HepG2 (cell line): ENCODE data around the gene CHN2. TPM values are rescaled to one million over a fixed set of nuclear protein-coding genes. Genes with fewer than 3 reads are reported as not detected.

Source experiments
- CREB1 ChIP-seq, 2 experiments: fragments of 450-650 bp in 1 of 2; IDR thresholded peaks; 2 replicates each; pipeline ENCODE4 v1.6.1; 2016 to 2017; ENCODE audit warnings: control low read depth in 1 of 2, mild to moderate bottlenecking in 1 of 2, missing compliant biosample characterization in 1 of 2, missing genetic modification characterization in 1 of 2
- GABPA ChIP-seq, 2 experiments: IDR thresholded peaks; 2 replicates each; pipeline ENCODE4 v1.6.1; 2011 to 2016; ENCODE audit warnings: low read depth in 2 of 2, low read length in 1 of 2, missing biosample characterization in 1 of 2, missing genetic modification characterization in 1 of 2
- MTA3 ChIP-seq: sonication (generic); formaldehyde crosslinking; IDR thresholded peaks from 2 replicates; pipeline ENCODE4 v1.4.0; 2020; ENCODE audit warnings: missing genetic modification reagents
- MXI1 ChIP-seq: IDR thresholded peaks from 3 replicates; pipeline ENCODE4 v1.6.1; 2012; ENCODE audit warnings: low read depth, low read length, inconsistent platforms, borderline replicate concordance
- NCOA1 ChIP-seq: sonication (generic); formaldehyde crosslinking; IDR thresholded peaks from 2 replicates; pipeline ENCODE4 v1.9.0; 2021; ENCODE audit warnings: missing genetic modification reagents
- PRMT3 ChIP-seq: sonication (generic); formaldehyde crosslinking; IDR thresholded peaks from 2 replicates; pipeline ENCODE4 v1.8.1; 2022; ENCODE audit warnings: low read depth, mild to moderate bottlenecking, moderate library complexity, missing genetic modification reagents, borderline replicate concordance
- SKI ChIP-seq: fragments of 450-650 bp; IDR thresholded peaks from one replicate; pipeline ENCODE4 v1.6.1; 2018; ENCODE audit warnings: mild to moderate bottlenecking; ENCODE audit not compliant: partially characterized antibody
- SP4 ChIP-seq: sonication (generic); formaldehyde crosslinking; IDR thresholded peaks from 2 replicates; pipeline ENCODE4 v1.8.1; 2023; ENCODE audit warnings: mild to moderate bottlenecking, missing genetic modification reagents
- TCF7L2 ChIP-seq: IDR thresholded peaks from 2 replicates; pipeline ENCODE4 v1.6.1; 2011; ENCODE audit warnings: mild to moderate bottlenecking, low read depth, low read length, moderate library complexity
- TOPORS ChIP-seq: sonication (generic); formaldehyde crosslinking; IDR thresholded peaks from 2 replicates; pipeline ENCODE4 v1.8.0; 2023; ENCODE audit warnings: mild to moderate bottlenecking, missing genetic modification reagents
- ZFP82 ChIP-seq: sonication (generic); formaldehyde crosslinking; IDR thresholded peaks from 2 replicates; pipeline ENCODE4 v1.5.1; 2020; ENCODE audit warnings: mild to moderate bottlenecking, missing genetic modification reagents, borderline replicate concordance
- ZNF180 ChIP-seq: sonication (generic); formaldehyde crosslinking; IDR thresholded peaks from 2 replicates; pipeline ENCODE4 v1.4.0; 2020; ENCODE audit warnings: low read depth, missing genetic modification reagents, borderline replicate concordance
- ZNF335 ChIP-seq: sonication (generic); formaldehyde crosslinking; IDR thresholded peaks from 2 replicates; pipeline ENCODE4 v1.4.0; 2020; ENCODE audit warnings: missing genetic modification reagents
- ZNF790 ChIP-seq: sonication (generic); formaldehyde crosslinking; IDR thresholded peaks from 2 replicates; pipeline ENCODE4 v1.8.0; 2022; ENCODE audit warnings: missing genetic modification reagents, mild to moderate bottlenecking, borderline replicate concordance
- ZNF839 ChIP-seq: sonication (generic); formaldehyde crosslinking; IDR thresholded peaks from 2 replicates; pipeline ENCODE4 v1.4.0; 2020; ENCODE audit warnings: missing genetic modification reagents, mild to moderate bottlenecking, borderline replicate concordance
- ZSCAN25 ChIP-seq: sonication (generic); formaldehyde crosslinking; IDR thresholded peaks from 2 replicates; pipeline ENCODE4 v1.8.0; 2022; ENCODE audit warnings: mild to moderate bottlenecking, missing genetic modification reagents
- polyA plus RNA-seq, 8 experiments: library from polyadenylated mRNA; depleted of rRNA in 3 of 8; stranded (reverse) in 7 of 8; unstranded in 1 of 8; fragments of >200 nt; fragmentation: Illumina TruSeq in 4 of 8; extraction: Trizol in 4 of 8; gene quantifications; 2 replicates each; pipeline versions ENCODE4 v1.2.1 to v1.2.3, GENCODE V29; 2011 to 2016; ENCODE audit warnings: low read depth in 4 of 8, missing spikeins in 1 of 8, mixed read lengths in 1 of 8; ENCODE audit not compliant: insufficient read depth in 1 of 8
- total RNA-seq, 5 experiments: library from RNA; depleted of rRNA; stranded (reverse); fragments of >200 nt; fragmentation: Illumina TruSeq; extraction: Trizol; gene quantifications; 2 replicates each; pipeline ENCODE4 v1.2.3, GENCODE V29; 2016; ENCODE audit warnings: low read depth in 1 of 5
- TF ChIP-seq, protein P1 (sequence below): sonication (generic); formaldehyde crosslinking; IDR thresholded peaks from 2 replicates; pipeline ENCODE4 v1.5.1; 2020; ENCODE audit warnings: missing genetic modification reagents, mild to moderate bottlenecking, borderline replicate concordance
- TF ChIP-seq, protein P2 (sequence below): sonication (generic); formaldehyde crosslinking; IDR thresholded peaks from 2 replicates; pipeline ENCODE4 v1.4.0; 2020; ENCODE audit warnings: mild to moderate bottlenecking, missing genetic modification reagents
- TF ChIP-seq, protein P3 (sequence below): sonication (generic); formaldehyde crosslinking; IDR thresholded peaks from 2 replicates; pipeline ENCODE4 v1.5.0; 2020; ENCODE audit warnings: missing genetic modification reagents
- TF ChIP-seq, protein P4 (sequence below): IDR thresholded peaks from 2 replicates; pipeline ENCODE4 v1.6.1; 2016
- TF ChIP-seq, protein P5 (sequence below): fragments of 450-650 bp; IDR thresholded peaks from 2 replicates; pipeline ENCODE4 v1.6.1; 2017
- TF ChIP-seq, protein P6 (sequence below): IDR thresholded peaks from 2 replicates; pipeline ENCODE4 v1.6.1; 2016; ENCODE audit warnings: mild to moderate bottlenecking, missing biosample characterization, missing genetic modification reagents

Gene CHN2
- total and polyA plus RNA-seq, 2 of the 13 experiments (the other 11 are each of a cell fraction or from before 2014, with no cell fraction given): 23.5 to 30.5 TPM

DNA sequence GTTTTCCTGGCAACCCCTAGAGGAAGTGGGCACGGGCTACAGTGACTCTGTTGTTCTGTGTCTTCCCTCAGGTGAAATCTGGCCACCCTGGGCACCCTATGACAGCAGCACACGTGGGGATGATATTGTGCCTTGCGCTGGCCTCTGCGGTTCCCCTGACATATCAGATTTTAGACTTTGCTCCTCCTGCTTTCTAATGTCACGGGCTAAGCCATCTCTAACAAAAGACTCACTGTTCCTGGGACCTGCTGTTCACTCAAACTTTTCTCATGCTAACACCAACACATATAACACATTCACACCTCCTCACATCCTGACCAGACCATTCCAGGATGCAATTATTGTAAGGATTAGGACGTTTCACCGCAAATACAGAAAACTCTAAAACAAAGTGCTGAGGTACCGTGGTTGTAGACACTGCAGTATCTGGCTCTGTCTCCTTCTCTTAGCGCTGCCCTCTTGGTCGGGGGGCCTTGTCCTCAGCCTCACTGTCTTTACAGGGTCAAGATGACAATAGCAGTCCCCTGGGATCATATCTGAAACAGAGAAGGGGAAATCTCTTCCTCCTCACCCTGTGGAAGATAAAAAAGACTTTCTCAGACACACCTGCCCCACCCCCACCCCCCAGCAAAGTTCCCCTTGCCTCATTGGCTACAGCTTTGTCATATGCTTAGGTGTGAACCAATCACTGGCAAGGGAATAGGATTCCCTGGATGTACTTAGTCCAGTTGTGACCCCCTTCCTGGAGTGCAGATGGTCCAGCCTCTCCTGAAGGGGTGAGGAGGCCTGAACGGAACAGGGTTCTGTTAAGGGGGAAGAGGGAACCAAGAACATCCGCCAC is 14.1 kb downstream of the CHN2 start (continued):
- no peak for TF ChIP-seq ZNF180 (CRISPR knock-in tag)
- TF ChIP-seq SKI: peak; percentile 32
- TF ChIP-seq ZNF335: no peak
- TF ChIP-seq NCOA1 (CRISPR knock-in tag): 0 out of 2 replicates have a peak, but pooled peaks have one; percentile 22
- TF ChIP-seq, protein P1, sequence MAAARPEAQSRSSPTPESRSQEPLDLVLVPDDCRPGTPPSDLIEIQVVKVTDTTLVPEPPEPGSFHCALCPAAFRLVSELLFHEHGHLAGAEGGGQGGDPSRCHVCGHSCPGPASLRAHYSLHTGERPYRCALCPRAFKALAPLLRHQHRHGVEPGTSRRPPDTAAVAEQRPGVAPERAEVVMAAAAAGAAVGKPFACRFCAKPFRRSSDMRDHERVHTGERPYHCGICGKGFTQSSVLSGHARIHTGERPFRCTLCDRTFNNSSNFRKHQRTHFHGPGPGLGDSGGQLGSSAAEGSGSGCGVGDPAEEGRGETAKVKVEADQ (CRISPR knock-in tag): no peak
- TF ChIP-seq MTA3: no peak
- TF ChIP-seq, protein P2, sequence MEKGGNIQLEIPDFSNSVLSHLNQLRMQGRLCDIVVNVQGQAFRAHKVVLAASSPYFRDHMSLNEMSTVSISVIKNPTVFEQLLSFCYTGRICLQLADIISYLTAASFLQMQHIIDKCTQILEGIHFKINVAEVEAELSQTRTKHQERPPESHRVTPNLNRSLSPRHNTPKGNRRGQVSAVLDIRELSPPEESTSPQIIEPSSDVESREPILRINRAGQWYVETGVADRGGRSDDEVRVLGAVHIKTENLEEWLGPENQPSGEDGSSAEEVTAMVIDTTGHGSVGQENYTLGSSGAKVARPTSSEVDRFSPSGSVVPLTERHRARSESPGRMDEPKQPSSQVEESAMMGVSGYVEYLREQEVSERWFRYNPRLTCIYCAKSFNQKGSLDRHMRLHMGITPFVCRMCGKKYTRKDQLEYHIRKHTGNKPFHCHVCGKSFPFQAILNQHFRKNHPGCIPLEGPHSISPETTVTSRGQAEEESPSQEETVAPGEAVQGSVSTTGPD (CRISPR knock-in tag): no peak
- TF ChIP-seq, protein P3, sequence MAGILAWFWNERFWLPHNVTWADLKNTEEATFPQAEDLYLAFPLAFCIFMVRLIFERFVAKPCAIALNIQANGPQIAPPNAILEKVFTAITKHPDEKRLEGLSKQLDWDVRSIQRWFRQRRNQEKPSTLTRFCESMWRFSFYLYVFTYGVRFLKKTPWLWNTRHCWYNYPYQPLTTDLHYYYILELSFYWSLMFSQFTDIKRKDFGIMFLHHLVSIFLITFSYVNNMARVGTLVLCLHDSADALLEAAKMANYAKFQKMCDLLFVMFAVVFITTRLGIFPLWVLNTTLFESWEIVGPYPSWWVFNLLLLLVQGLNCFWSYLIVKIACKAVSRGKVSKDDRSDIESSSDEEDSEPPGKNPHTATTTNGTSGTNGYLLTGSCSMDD (CRISPR knock-in tag): no peak
- TF ChIP-seq TOPORS (CRISPR knock-in tag): no peak; the same call in 1 of the 2 replicates
- TF ChIP-seq, protein P4, sequence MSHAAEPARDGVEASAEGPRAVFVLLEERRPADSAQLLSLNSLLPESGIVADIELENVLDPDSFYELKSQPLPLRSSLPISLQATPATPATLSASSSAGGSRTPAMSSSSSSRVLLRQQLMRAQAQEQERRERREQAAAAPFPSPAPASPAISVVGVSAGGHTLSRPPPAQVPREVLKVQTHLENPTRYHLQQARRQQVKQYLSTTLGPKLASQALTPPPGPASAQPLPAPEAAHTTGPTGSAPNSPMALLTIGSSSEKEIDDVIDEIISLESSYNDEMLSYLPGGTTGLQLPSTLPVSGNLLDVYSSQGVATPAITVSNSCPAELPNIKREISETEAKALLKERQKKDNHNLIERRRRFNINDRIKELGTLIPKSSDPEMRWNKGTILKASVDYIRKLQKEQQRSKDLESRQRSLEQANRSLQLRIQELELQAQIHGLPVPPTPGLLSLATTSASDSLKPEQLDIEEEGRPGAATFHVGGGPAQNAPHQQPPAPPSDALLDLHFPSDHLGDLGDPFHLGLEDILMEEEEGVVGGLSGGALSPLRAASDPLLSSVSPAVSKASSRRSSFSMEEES: peak; percentile 91
- TF ChIP-seq MXI1: peak; percentile 100
- 0 out of 2 replicates have a peak, but pooled peaks have one; percentile 15 for TF ChIP-seq ZSCAN25 (CRISPR knock-in tag)
- TF ChIP-seq, protein P5, sequence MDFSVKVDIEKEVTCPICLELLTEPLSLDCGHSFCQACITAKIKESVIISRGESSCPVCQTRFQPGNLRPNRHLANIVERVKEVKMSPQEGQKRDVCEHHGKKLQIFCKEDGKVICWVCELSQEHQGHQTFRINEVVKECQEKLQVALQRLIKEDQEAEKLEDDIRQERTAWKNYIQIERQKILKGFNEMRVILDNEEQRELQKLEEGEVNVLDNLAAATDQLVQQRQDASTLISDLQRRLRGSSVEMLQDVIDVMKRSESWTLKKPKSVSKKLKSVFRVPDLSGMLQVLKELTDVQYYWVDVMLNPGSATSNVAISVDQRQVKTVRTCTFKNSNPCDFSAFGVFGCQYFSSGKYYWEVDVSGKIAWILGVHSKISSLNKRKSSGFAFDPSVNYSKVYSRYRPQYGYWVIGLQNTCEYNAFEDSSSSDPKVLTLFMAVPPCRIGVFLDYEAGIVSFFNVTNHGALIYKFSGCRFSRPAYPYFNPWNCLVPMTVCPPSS: no peak
- no peak for TF ChIP-seq GABPA (IDR thresholded peaks at IDR 0.05; ENCODE audit: low read depth, low read length)
- TF ChIP-seq GABPA (CRISPR knock-in tag; IDR thresholded peaks at IDR 0.05; ENCODE audit: low read depth): peak; percentile 47; the same call in 1 of the 2 replicates
- TF ChIP-seq ZFP82 (CRISPR knock-in tag): peak; percentile 88; the same call in 1 of the 2 replicates
- no peak for TF ChIP-seq SP4
- no peak for TF ChIP-seq CREB1 (IDR thresholded peaks at IDR 0.05)
- peak; percentile 72 for TF ChIP-seq CREB1 (CRISPR knock-in tag; IDR thresholded peaks at IDR 0.05)
- no peak for TF ChIP-seq TCF7L2
- no peak for TF ChIP-seq ZNF839 (CRISPR knock-in tag)
- no peak for TF ChIP-seq PRMT3 (CRISPR knock-in tag)
- no peak for TF ChIP-seq ZNF790 (CRISPR knock-in tag)
- TF ChIP-seq, protein P6, sequence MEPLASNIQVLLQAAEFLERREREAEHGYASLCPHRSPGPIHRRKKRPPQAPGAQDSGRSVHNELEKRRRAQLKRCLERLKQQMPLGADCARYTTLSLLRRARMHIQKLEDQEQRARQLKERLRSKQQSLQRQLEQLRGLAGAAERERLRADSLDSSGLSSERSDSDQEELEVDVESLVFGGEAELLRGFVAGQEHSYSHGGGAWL: peak; percentile 92; the same call in 1 of the 2 replicates
